Body of pancreas (tissue), 4 donors: ENCODE data around the gene MAGI3.

Experiments
- POLR2A ChIP-seq, 3 donors: fragments of 450-650 bp; IDR thresholded peaks; one replicate each; pipeline ENCODE4 v1.6.1; 2016; ENCODE audit warnings: antibody characterized with exemption in 3 of 3, mild to moderate bottlenecking in 2 of 3
- TF ChIP-seq, protein P1 (sequence below), 7 experiments: fragments of 450-650 bp in 4 of 7; fragments of 200-600 bp in 3 of 7; sonication (generic) in 3 of 7; IDR thresholded peaks; one replicate each; pipeline ENCODE4 v1.5.1; 2016 to 2019; ENCODE audit warnings: antibody characterized with exemption in 7 of 7

DNA sequence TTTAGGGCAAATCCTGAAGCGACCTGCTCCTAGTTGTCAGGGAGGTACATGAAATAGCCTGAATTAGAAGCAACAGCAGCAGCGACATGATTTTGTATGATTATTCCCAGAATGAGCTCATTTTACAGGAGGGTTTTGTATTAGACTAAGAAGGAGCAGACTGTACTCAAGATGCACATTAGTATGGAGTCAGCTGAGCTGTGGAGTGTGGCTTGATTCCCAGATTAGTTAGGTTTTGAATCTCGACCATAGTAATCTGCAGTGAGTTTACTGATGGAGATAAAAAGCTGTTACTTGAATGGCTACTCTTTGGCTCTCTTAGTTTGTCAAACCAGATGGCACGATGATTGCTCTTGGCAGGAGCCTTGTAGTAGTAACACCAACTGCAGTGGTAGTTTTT, 225.8 kb downstream of the MAGI3 start:
- TF ChIP-seq, protein P1, sequence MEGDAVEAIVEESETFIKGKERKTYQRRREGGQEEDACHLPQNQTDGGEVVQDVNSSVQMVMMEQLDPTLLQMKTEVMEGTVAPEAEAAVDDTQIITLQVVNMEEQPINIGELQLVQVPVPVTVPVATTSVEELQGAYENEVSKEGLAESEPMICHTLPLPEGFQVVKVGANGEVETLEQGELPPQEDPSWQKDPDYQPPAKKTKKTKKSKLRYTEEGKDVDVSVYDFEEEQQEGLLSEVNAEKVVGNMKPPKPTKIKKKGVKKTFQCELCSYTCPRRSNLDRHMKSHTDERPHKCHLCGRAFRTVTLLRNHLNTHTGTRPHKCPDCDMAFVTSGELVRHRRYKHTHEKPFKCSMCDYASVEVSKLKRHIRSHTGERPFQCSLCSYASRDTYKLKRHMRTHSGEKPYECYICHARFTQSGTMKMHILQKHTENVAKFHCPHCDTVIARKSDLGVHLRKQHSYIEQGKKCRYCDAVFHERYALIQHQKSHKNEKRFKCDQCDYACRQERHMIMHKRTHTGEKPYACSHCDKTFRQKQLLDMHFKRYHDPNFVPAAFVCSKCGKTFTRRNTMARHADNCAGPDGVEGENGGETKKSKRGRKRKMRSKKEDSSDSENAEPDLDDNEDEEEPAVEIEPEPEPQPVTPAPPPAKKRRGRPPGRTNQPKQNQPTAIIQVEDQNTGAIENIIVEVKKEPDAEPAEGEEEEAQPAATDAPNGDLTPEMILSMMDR (IDR thresholded peaks at IDR 0.05) = no peak
- no peak for TF ChIP-seq POLR2A (IDR thresholded peaks at IDR 0.05)
